Mesendoderm (in vitro differentiated cells): Measurements from ENCODE around the gene PRSS56.

ENCODE experiments used
- DNase-seq: peaks from one replicate; pipeline ENCODE4 v3.0.0; 2013
- H2AK5ac ChIP-seq: 2 replicates; pipeline ENCODE4 v1.6.1; 2013; ENCODE audit warnings: low read length, inconsistent platforms
- H2BK120ac ChIP-seq: 2 replicates; pipeline ENCODE4 v1.6.1; 2013; ENCODE audit warnings: low read depth, mild to moderate bottlenecking, low read length, moderate library complexity, mixed read lengths
- H2BK15ac ChIP-seq: replicated peaks from 2 replicates; pipeline ENCODE4 v1.6.1; 2013; ENCODE audit warnings: low read depth, mild to moderate bottlenecking, moderate library complexity
- H2BK5ac ChIP-seq: 2 replicates; pipeline ENCODE4 v1.6.1; 2013; ENCODE audit warnings: low read length, inconsistent platforms
- H3K18ac ChIP-seq: 2 replicates; pipeline ENCODE4 v1.6.1; 2013; ENCODE audit warnings: mild to moderate bottlenecking, low read length, mixed read lengths
- H3K23ac ChIP-seq: one replicate; pipeline ENCODE4 v1.6.1; 2013; ENCODE audit warnings: low read length
- H3K27ac ChIP-seq: 2 replicates; pipeline ENCODE4 v1.5.1; 2013; ENCODE audit warnings: low read depth, mild to moderate bottlenecking, inconsistent platforms, low read length, moderate library complexity
- H3K27me3 ChIP-seq: 2 replicates; pipeline ENCODE4 v1.6.1; 2013; ENCODE audit warnings: low read length, control low read depth, mild to moderate bottlenecking, inconsistent platforms; ENCODE audit not compliant: insufficient read depth, poor library complexity
- H3K36me3 ChIP-seq: 2 replicates; pipeline ENCODE4 v1.6.1; 2013; ENCODE audit warnings: low read length, inconsistent platforms; ENCODE audit not compliant: control insufficient read depth, insufficient read depth
- H3K4ac ChIP-seq: one replicate; pipeline ENCODE4 v1.6.1; 2013; ENCODE audit warnings: low read depth, mild to moderate bottlenecking, low read length, moderate library complexity
- H3K4me1 ChIP-seq: 2 replicates; pipeline ENCODE4 v1.6.1; 2013; ENCODE audit warnings: low read depth, low read length, inconsistent platforms; ENCODE audit not compliant: control insufficient read depth
- H3K4me2 ChIP-seq: 2 replicates; pipeline ENCODE4 v1.6.1; 2013; ENCODE audit warnings: low read length
- H3K4me3 ChIP-seq: 2 replicates; pipeline ENCODE4 v1.5.1; 2013; ENCODE audit warnings: mild to moderate bottlenecking, low read length
- H3K56ac ChIP-seq: one replicate; pipeline ENCODE4 v1.6.1; 2013; ENCODE audit warnings: low read length
- H3K79me1 ChIP-seq: 2 replicates; pipeline ENCODE4 v1.6.1; 2013; ENCODE audit warnings: low read length, inconsistent platforms
- H3K79me2 ChIP-seq: 2 replicates; pipeline ENCODE4 v1.6.1; 2013; ENCODE audit warnings: mild to moderate bottlenecking, low read length; ENCODE audit not compliant: control insufficient read depth, insufficient read depth
- H3K9ac ChIP-seq: 2 replicates; pipeline ENCODE4 v1.6.1; 2013; ENCODE audit warnings: low read length, inconsistent platforms
- H4K5ac ChIP-seq: one replicate; pipeline ENCODE4 v1.6.1; 2013; ENCODE audit warnings: low read length
- H4K8ac ChIP-seq: one replicate; pipeline ENCODE4 v1.6.1; 2013; ENCODE audit warnings: low read depth, mild to moderate bottlenecking, control low read depth, low read length, moderate library complexity
- WGBS: extraction: QIAGEN DNeasy Blood & Tissue Kit; methylation state at CpG from one replicate; pipeline ENCODE4 v1.1.7; 2013; ENCODE audit warnings: low lambda C conversion rate, missing lambda C conversion rate; ENCODE audit not compliant: insufficient coverage; ENCODE audit errors: extremely low coverage; 5-methylcytosine and 5-hydroxymethylcytosine counted together

PRSS56 gene

DNA sequence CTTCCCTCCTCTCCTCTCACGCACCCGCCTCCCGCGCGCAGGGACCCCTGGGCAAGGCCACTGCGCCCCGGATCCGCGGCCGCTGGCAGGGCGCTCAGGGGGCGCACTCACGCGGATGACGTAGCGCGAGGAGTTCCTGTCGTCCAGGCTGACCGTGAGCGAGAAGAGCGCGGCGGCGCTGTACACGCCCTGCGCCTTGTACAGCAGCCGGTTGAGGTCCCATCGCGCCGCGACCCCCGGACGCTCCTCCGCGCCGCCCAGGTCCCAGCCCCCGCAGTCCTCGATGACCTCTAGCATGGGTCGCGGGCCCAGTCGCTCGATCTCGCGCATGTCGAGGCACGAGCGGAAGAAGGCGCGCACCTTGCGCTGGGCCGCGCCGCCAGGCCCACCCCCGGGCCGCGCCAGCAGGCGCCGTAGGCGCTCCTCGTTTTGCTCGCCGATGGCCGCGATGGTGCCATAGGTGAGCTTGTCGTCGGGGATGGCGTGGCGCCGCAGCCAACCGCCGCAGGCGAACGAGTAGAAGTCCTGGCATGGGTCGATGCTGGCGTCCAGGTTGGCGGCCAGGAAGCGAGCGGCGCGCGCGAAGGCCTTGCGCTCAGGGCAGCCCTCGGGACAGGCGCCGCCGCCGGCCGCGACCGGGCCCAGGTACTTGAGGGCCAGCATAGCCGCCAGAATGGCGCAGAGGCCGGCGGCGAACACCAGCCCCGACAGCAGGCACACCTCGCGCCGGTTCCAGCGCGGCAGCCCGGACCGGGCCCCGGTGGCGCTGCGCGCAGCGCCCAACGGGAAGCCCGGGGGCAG is 34.2 kb upstream of the PRSS56 start:
- Histone ChIP-seq H2BK120ac (no peak overlapping the region), H3K4me1 (no peaks in the 10 kb centered on the region), H3K36me3 (no peaks in the 10 kb centered on the region), H3K27me3 (peaks cover 25% of the 10 kb centered on the region), H3K9ac (no peak overlapping the region), H3K79me2 (no peaks in the 10 kb centered on the region), H3K4ac (no peak overlapping the region), H2BK15ac (no peak overlapping the region), H4K8ac (no peak overlapping the region), H2BK5ac (no peak overlapping the region), H3K4me2 (no peak overlapping the region), H3K56ac (no peak overlapping the region), H3K18ac (no peak overlapping the region), H3K23ac (no peak overlapping the region), H2AK5ac (no peak overlapping the region), H3K27ac (no peak overlapping the region), H4K5ac (no peak overlapping the region), H3K79me1 (no peaks in the 10 kb centered on the region), H3K4me3 (no peak overlapping the region)
- peak; percentile 19 for DNase-seq
- WGBS = no CpG with 5 or more reads among the region's 111 CpGs

GRCh38 chr2:232486558-232487384 is 33.4 kb upstream of the PRSS56 start:
- H3K4me2 ChIP-seq = no peak overlapping the region
- no peak overlapping the region for H2BK15ac ChIP-seq
- no peak overlapping the region for H4K5ac ChIP-seq
- H2BK5ac ChIP-seq = no peak overlapping the region
- peaks cover 25% of the 10 kb centered on the region for H3K27me3 ChIP-seq
- no peaks in the 10 kb centered on the region for H3K36me3 ChIP-seq
- no peak overlapping the region for H2BK120ac ChIP-seq
- H3K79me2 ChIP-seq = no peaks in the 10 kb centered on the region
- no peak for DNase-seq
- no CpG with 5 or more reads among the region's 74 CpGs for WGBS
- H4K8ac ChIP-seq = no peak overlapping the region
- no peak overlapping the region for H3K9ac ChIP-seq
- no peak overlapping the region for H3K23ac ChIP-seq
- H3K27ac ChIP-seq = no peak overlapping the region
- H3K4me1 ChIP-seq = no peaks in the 10 kb centered on the region
- H2AK5ac ChIP-seq = no peak overlapping the region
- no peaks in the 10 kb centered on the region for H3K79me1 ChIP-seq
- H3K4me3 ChIP-seq = no peak overlapping the region
- no peak overlapping the region for H3K18ac ChIP-seq
- no peak overlapping the region for H3K56ac ChIP-seq
- no peak overlapping the region for H3K4ac ChIP-seq

DNA sequence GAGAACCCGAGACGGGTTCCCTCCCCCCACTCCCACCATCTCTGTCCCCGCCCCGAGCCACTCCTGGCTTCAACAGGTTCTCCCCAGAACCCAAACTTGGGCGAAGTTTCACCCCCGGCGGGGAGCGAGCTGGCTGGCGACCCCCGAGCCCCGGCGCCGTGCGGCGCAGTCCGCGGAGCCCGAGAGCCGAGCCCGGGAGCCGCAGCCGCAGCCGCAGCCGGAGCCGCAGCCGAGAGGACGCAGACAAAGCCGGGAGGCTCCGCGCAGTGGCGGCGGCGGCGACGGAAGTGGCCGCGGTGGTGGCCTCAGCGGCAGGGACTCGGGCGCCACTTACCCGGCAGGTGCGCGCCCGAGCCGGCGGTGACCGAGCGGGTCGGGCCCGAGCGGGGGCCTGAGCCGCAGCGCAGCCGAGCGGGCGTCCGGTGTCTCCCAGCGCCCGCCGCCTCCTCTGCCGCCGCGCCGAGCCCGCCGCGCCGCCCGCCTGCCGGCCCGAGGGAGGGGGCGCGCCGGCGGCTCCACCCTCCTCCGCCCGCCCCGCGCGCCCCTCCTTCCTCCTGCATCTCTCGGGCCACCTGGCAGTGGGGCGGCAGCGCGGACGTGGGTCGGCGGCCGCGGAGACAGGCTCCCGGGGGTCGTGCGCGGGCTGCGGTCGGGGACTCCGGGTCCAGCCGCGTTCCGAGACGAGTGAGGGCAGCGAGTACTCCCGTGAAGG is 32.6 kb upstream of the PRSS56 start, which contains the start of gene ECEL1:
TSS of gene ECEL1 (minus strand) at position 450 of the 712 bp plus-strand sequence. CDS start 1,181 bp downstream, outside the sequence.
- Histone ChIP-seq H3K79me2 (no peaks in the 10 kb centered on the region), H2BK120ac (no peak within 1 kb of the TSS), H3K4ac (no peak within 1 kb of the TSS), H3K27ac (no peak within 1 kb of the TSS), H3K4me1 (no peaks in the 10 kb centered on the region), H2BK15ac (no peak within 1 kb of the TSS), H3K23ac (no peak within 1 kb of the TSS), H3K56ac (peak within 1 kb of the TSS; percentile 42), H2BK5ac (no peak within 1 kb of the TSS), H4K5ac (no peak within 1 kb of the TSS), H3K4me3 (no peak within 1 kb of the TSS), H3K79me1 (no peaks in the 10 kb centered on the region), H4K8ac (no peak within 1 kb of the TSS), H2AK5ac (no peak within 1 kb of the TSS), H3K18ac (no peak within 1 kb of the TSS), H3K9ac (no peak within 1 kb of the TSS), H3K36me3 (no peaks in the 10 kb centered on the region), H3K27me3 (peaks cover 25% of the 10 kb centered on the region), H3K4me2 (peak within 1 kb of the TSS; percentile 36)
- DNase-seq = peak; percentile 27
- WGBS = no CpG with 5 or more reads among the region's 102 CpGs

DNA sequence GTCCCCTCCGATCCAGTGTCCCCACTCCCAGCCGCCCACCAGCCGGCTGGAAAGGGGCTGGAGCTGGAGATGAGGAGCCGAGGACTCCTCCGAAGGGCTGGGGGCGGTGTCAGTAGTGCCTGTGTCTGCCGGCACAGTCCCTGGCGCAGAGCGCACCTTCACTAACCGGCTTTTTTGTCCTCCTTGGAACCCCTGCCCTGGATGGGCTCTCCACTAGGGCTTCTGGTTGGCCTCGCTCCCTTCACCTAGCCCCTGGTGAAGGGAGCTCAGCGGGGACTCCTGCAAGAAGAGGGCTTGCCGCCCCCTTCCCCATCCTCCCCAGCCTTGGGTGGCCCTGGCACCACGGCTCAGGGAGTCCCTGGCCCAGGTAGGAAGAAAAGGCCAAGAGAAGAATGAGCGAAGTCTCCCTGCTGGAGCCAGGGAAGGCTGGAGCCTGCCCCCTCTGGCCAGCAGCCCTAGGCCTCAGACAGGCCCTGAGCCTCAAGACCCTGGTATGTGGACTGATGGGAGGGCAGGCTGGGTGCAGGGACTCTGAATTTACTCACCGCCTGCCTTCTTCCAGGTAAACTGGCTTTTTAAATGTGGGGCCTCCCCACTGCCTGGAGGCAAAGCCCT is 32.0 kb upstream of the PRSS56 start:
- no peak overlapping the region for H3K9ac ChIP-seq
- H2BK15ac ChIP-seq = no peak overlapping the region
- H3K4ac ChIP-seq = no peak overlapping the region
- no peak overlapping the region for H2BK120ac ChIP-seq
- H3K4me3 ChIP-seq = no peak overlapping the region
- H4K5ac ChIP-seq = no peak overlapping the region
- H3K4me1 ChIP-seq = no peaks in the 10 kb centered on the region
- no peak overlapping the region for H2BK5ac ChIP-seq
- H3K27me3 ChIP-seq = peaks cover 25% of the 10 kb centered on the region
- no peak overlapping the region for H2AK5ac ChIP-seq
- H3K18ac ChIP-seq = no peak overlapping the region
- H3K56ac ChIP-seq = no peak overlapping the region
- DNase-seq = peak; percentile 78
- no peaks in the 10 kb centered on the region for H3K79me1 ChIP-seq
- no peak overlapping the region for H3K27ac ChIP-seq
- no CpG with 5 or more reads among the region's 16 CpGs for WGBS
- no peaks in the 10 kb centered on the region for H3K36me3 ChIP-seq
- H3K23ac ChIP-seq = no peak overlapping the region
- H3K4me2 ChIP-seq = peak overlapping the region; percentile 36
- H3K79me2 ChIP-seq = no peaks in the 10 kb centered on the region
- no peak overlapping the region for H4K8ac ChIP-seq

GRCh38 chr2:232488721-232489300 is 31.4 kb upstream of the PRSS56 start:
- DNase-seq = no peak
- H3K79me2 ChIP-seq = no peaks in the 10 kb centered on the region
- peaks cover 25% of the 10 kb centered on the region for H3K27me3 ChIP-seq
- no peaks in the 10 kb centered on the region for H3K36me3 ChIP-seq
- no peak overlapping the region for H3K27ac ChIP-seq
- H3K4me3 ChIP-seq = no peak overlapping the region
- H3K18ac ChIP-seq = no peak overlapping the region
- H4K5ac ChIP-seq = no peak overlapping the region
- H3K56ac ChIP-seq = no peak overlapping the region
- no peak overlapping the region for H3K4ac ChIP-seq
- no peak overlapping the region for H2AK5ac ChIP-seq
- no peak overlapping the region for H2BK120ac ChIP-seq
- no peak overlapping the region for H3K23ac ChIP-seq
- H4K8ac ChIP-seq = no peak overlapping the region
- H3K4me2 ChIP-seq = no peak overlapping the region
- no CpG with 5 or more reads among the region's 5 CpGs for WGBS
- no peaks in the 10 kb centered on the region for H3K4me1 ChIP-seq
- H2BK15ac ChIP-seq = no peak overlapping the region
- H2BK5ac ChIP-seq = no peak overlapping the region
- H3K9ac ChIP-seq = no peak overlapping the region
- H3K79me1 ChIP-seq = no peaks in the 10 kb centered on the region
